LNCaP clone FGC (cell line): ENCODE results near the gene LTC4S.
"Not testable (repeated sequence)": the region's sequence is repeated elsewhere in the genome, so short reads cannot be mapped to it uniquely, and the experiment has no call there.

Experiments
- DNase-seq: peaks from one replicate; pipeline ENCODE4 v3.0.0-alpha.2; 2011; ENCODE audit warnings: low read depth
- H3K4me3 ChIP-seq: 2 replicates; pipeline ENCODE4 v1.5.1; 2011; ENCODE audit warnings: mild to moderate bottlenecking, low read depth, low read length, control low read depth
- TF ChIP-seq, protein P1 (sequence below): IDR thresholded peaks from 2 replicates; pipeline ENCODE4 v1.5.1; 2012; ENCODE audit warnings: mild to moderate bottlenecking; ENCODE audit not compliant: control insufficient read depth, insufficient read depth; ENCODE audit errors: extremely low read depth

LTC4S gene, protein sequence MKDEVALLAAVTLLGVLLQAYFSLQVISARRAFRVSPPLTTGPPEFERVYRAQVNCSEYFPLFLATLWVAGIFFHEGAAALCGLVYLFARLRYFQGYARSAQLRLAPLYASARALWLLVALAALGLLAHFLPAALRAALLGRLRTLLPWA

DNA sequence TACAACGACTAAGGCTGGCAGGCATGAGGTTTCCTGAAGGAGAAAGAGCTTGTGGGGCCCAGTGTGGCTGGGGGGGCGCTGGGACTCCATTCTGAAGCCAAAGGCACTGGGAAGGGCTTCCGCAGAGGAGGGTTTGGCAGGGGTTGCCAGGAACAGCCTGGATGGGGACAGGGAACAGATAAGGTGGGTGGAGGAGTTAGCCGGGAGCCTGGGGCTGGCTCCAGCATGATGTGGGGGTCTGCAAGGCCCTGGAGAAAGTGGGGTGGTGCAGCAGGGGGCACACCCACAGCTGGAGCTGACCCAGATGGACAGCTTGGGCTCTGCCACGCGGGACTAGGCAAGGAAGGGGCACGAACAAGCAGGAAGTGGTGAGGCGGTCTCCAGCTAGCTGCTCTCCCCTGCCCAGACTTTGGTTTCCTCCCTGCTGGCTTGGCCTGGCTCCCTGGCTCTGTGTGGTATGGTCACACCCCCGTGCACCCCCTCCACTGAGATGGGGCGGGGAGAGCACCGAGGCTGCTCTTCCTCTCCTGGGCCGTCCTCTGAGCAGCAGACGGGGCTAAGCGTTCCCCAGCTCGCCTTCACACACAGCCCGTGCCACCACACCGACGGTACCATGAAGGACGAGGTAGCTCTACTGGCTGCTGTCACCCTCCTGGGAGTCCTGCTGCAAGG is at the start of gene LTC4S:
TSS of gene LTC4S (plus strand) at position 519 of the 672 bp plus-strand sequence. CDS start at position 614, 95 bp downstream.
- peak within 1 kb of the TSS; percentile 69 for H3K4me3 ChIP-seq
- TF ChIP-seq, protein P1, sequence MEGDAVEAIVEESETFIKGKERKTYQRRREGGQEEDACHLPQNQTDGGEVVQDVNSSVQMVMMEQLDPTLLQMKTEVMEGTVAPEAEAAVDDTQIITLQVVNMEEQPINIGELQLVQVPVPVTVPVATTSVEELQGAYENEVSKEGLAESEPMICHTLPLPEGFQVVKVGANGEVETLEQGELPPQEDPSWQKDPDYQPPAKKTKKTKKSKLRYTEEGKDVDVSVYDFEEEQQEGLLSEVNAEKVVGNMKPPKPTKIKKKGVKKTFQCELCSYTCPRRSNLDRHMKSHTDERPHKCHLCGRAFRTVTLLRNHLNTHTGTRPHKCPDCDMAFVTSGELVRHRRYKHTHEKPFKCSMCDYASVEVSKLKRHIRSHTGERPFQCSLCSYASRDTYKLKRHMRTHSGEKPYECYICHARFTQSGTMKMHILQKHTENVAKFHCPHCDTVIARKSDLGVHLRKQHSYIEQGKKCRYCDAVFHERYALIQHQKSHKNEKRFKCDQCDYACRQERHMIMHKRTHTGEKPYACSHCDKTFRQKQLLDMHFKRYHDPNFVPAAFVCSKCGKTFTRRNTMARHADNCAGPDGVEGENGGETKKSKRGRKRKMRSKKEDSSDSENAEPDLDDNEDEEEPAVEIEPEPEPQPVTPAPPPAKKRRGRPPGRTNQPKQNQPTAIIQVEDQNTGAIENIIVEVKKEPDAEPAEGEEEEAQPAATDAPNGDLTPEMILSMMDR: no peak
- DNase-seq: no peak

DNA sequence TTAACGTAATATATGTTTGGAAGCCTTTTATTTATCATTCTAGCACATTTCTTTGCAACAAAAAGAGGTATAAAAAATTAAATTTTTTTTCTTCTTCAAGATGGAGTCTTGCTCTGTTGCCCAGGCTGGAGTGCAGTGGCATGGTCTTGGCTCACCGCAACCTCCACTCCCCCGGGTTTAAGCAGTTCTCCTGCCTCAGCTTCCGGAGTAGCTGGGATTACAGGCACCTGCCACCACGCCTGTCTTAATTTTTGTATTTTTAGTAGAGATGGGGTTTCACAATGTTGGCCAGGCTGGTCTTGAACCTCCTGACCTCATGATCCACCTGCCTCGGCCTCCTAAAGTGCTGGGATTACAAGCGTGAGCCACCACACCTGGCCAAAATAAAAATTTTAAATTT is 49.7 kb upstream of the LTC4S start:
- not testable (repeated sequence) for H3K4me3 ChIP-seq, DNase-seq

DNA sequence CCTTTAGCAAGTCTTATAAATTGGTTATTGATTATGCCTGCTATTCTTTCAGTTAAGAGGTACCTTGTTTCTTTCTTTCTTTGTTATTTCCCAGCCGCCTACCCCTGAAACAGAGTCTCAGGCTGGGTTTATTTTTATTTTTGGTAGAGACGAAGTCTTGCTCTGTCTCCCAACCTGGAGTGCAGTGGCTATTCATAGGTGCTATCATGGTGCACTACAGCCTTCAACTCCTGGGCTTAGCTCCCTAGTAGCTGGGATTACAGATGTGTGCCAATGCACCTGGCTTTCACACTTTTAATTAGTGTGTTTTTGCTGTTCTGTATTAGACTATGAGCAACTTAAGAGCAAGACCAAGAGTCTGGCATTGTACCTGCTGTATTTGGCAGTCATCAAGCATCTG is 46.9 kb upstream of the LTC4S start:
- DNase-seq: no peak
- no peak overlapping the region for H3K4me3 ChIP-seq
- TF ChIP-seq, protein P1: no peak

DNA sequence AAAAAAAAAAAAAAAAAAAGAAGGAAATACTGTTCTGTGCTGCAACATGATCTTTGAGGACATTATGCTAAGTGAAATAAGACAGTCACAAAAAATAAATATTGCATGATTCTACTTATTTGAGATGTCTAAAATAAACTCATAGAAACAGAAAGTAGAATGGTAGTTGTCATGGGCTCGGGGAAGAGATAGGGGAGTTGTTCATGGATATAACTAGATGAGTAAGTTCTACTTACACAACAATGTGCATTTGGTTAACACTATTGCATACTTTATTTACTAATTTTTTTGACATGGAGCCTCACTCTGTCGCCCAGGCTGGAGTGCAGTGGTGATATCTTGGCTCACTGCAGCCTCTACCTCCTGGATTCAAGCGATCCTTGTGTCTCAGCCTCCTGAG is 46.0 kb upstream of the LTC4S start:
- no peak overlapping the region for H3K4me3 ChIP-seq
- TF ChIP-seq, protein P1: no peak
- DNase-seq: no peak

DNA sequence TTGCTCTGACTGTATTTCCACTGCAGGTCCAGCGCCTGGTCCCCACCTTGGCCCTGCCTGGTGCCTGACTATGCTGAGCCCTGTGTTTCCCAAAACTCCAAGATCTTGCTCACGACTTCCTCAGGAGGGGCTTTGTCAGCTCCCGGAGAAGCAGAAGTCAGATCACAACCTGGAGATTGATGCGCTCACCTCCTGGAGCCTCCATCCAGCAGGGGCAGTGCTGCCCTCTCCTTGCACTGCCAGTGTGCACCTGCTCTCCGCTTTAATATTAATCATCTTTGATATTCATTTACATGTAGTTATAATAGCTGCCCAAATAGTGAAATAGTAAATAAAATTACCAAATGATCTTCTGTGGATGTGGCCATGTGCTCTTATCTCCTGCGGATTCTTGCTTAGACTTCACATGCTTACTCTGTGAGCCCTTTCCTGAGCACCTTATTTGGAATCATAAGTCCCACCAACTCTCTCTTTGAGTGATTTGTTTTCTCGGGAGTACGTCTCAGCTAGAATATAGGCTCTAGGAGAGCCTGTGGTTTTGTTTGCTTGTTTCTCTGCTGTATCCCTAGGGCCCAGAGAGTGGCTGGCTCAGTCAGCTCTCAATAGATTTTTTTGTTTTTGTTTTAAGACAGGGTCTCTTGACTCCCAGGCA is 43.8 kb upstream of the LTC4S start:
- no peak for DNase-seq
- TF ChIP-seq, protein P1: no peak
- no peak overlapping the region for H3K4me3 ChIP-seq

DNA sequence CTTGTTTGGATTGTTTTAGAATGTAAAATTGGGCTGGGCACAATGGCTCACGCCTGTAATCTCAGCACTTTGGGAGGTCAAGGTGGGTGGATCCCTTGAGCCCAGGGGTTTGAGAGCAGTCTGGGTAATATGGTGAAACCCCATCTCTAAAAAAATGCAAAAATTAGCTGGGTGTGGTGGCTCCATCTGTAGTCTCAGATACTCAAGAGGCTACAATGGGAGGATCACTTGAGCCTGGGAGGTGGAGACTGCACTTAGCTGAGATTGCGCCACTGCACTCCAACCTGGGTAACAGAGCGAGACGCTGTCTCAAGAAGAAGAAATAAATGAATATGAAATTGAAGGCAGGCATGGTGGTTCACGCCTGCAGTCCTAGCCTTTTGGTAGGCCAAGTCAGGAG is 39.8 kb upstream of the LTC4S start:
- TF ChIP-seq, protein P1: no peak
- no peak overlapping the region for H3K4me3 ChIP-seq
- no peak for DNase-seq

DNA sequence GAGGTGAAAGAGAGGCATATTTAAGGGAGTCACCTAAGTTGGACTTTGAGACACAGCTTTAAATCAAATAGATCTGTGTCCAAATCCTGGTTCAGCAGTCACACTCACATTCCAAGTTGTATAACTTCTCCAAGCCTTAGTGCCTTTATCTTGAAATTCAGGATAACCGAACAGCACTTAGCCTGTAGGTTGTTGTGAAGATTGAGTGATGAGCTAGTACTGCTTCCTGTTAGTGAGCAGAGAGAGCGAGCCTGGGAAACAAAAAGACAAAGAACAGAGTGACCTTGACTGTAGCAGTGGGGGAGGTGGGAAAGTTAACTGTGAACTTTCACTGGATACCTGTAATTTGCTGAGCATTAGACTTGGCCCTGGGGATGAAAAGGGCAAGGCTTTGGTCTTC is 38.8 kb upstream of the LTC4S start:
- H3K4me3 ChIP-seq: no peak overlapping the region
- TF ChIP-seq, protein P1: no peak
- no peak for DNase-seq
